Activated CD4-positive, alpha-beta T cell treated with anti-CD3 and anti-CD28 coated beads for 24 hours (primary cell): ENCODE data around the gene MTHFR.
A peak's percentile ranks its signal among the peaks of the same experiment; 100 is the strongest.
"Not testable (repeated sequence)": the region's sequence is repeated elsewhere in the genome, so short reads cannot be mapped to it uniquely, and the experiment has no call there.

Source experiments
- DNase-seq, 2 donors: peaks; one replicate each; pipeline ENCODE4 v3.0.0-alpha.2; 2020; ENCODE audit warnings: low read depth in 2 of 2

MTHFR gene

DNA sequence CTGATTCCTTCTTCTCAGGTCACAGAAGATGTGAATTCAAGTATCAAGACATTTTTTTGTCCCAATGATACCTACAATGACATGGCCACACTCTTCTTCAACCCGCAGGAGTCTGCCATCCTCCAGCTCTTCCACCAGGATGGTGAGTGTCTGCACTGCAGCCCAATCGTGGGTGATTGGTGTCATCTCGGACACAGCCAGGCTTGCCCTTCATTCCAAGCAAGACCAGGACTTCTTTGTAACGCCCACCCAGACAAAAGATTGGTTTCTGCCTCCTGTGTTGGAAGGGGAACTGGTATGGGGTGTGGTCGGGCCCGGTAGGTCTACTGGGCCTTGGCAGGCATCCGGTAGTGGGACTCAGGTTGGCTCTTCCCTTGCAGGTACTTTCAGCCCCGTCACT lies 27.7 kb upstream of the MTHFR start:
- DNase-seq = no peak

DNA sequence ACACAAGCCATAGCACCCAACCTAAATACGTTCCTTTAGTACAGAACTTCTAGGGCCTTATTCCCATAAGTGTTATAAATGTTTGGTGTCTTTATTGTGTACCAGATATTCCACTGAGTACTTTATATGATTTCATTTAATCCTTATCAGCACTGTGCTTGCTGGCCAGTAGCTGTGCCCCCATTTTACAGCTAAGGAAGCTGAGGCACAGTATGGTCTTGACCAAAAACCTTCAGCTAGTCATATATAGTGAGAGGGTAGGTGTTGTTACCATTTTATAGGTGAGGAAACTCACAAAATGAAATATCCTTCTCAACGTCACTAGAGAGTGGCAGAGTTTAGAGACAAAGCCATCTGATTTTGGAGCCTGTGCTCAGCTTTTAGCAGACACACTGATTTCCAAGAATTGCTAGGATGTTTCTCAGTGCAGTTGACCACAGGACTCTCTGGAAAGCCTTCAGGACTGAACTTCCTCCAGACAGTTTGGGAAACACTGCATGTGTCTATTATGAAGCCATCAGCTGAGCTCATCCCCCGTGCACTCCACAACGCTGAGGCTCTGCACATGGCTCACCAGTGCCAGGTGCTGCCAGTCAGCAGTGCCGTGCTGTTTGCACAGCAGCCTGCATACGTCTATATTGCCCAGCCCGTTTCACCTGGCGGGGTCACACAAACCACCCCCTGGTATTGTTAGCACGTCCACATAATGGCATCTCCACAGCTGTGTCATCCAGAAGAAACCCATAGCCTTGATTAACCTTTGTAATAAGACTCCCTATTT lies 26.4 kb upstream of the MTHFR start:
- no peak for DNase-seq

DNA sequence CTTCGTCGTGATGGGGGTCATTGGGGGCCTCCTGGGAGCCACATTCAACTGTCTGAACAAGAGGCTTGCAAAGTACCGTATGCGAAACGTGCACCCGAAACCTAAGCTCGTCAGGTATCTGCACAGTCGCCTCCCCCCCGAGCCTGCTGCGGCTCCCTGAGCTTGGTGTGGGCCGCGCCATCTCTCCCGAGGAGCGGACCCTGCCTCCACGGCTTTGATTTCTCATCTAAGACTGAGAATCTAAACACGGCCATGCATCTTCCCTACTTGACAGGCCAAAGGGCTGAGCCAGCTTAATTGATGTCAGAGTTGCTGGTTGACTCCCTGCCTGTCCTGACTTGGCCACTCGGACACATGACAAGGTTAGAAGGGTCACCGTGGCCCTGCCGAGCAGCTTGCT lies 22.7 kb upstream of the MTHFR start:
- no peak for DNase-seq

DNA sequence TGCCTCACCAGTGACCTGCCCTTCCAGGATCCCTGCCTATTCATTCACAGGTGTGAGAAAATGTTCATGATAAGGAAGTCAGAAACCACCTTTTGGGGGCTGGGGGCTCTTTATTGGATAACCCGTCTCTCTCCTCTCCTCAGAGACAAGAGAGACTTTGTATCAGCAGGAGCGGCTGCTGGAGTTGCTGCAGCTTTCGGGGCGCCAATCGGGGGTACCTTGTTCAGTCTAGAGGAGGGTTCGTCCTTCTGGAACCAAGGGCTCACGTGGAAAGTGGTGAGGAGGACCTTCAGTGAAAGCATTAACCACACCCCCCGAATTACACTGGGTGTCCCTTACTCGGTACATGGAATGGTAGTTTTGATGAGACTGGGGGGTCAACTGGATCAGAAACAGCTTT lies 21.2 kb upstream of the MTHFR start:
- DNase-seq = no peak

DNA sequence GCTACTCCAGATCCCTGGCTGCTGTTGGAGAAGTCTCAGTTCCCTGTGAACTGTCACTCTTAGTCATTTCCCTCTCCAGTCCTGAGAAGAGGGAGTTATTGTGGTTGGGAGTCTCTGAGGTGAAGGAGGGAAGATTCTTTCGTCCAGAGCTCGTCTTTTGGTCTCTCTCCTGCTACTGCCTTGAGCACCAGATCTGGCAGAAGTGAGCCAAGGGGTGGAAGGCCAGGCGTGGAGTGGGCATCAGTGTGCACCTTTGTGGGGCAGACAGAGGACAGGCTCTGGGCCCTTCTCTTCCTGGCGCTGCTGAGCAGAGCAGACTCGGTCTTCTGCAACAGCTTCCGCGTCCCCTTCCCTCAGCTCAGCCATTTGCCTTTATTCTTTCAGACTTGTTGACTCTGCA lies 19.4 kb upstream of the MTHFR start:
- DNase-seq = no peak

DNA sequence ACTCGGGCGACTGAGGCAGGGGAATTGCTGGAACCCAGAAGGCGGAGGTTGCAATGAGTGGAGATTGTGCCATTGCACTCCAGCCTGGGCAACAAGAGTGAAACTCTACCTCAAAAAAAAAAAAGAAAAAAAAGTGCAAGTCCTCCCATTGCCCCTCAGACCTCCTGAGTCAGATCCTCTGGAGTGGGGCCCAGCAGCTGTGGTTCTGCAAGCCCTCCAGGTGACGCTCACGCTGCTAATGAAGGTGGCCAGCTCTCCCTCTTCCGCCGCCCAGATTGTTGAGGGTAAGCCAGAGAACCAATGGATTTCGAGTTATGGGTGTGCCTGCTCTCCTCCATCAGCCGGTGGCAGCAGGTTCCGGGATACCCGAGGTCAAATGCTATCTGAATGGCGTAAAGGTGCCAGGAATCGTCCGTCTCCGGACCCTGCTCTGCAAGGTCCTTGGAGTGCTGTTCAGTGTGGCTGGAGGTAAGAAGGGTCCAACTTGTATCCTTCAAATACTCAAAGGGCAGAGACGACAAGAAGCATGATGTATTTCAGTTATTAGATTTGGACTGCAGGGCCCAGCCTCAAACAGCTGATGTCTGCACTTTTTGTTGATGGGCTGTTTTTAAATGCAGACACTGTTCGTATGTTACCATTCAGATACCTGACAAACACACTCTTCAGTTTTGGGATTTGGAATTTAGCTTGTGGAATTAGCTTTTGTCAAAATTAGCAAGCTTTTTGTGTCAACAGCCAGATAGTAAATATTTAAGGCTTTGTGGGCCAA lies 17.8 kb upstream of the MTHFR start:
- no peak for DNase-seq

DNA sequence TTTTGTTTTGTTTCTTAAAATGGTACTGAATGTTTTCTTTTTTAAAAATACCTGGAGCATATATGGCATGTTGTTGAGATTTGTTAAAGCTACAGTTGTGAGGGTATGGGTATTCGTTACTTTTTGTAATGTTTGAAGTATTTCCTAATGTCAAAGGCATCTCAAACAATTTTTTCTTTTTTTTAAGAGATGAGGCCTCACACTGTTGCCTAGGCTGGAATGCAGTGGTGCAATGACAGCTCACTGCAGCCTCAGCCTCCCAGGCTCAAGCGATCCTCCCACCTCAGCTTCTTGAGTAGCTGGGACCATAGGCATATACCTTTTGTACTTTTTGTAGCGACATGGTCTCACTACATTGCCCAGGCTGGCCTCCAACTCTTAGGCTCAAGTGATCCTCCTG lies 16.3 kb upstream of the MTHFR start:
- no peak for DNase-seq

DNA sequence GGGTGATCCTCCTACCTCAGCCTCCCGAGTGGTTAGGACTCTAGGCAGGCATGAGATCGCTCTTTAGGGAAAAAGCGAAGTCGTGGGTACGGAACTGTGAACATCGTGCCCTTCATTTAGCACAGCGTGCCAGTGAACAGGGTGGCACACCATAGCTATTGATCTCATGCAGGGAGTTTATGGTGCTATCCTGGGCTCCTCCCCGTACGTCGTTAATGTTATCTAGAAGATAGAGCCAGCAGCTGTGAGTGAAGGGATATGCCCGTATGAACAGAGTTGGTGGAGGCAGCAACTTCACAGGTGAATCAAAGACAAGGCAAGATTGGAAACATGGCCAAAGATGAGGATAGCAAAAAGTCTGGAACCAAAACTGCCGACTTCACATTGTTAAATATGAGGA lies 11.4 kb upstream of the MTHFR start:
- no peak for DNase-seq

DNA sequence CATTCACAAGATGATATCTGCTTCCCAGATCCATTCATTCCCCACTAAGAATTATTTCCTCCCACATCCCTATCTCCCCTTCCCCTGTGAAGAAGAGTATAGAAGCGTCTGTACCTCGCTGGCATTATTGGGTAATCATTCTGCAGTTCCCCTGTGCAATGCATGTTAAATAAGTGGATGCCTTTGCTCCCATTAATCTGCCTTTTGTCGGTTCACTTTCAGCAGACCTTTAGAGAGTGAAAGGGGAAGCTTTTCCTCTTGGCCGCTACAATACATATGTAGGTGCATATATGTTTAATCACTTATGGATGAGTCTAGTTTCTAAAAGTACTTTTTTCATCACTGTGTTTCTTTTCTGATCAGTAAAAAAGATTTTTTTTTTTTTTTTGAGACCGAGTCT lies 7.3 kb upstream of the MTHFR start:
- no peak for DNase-seq

DNA sequence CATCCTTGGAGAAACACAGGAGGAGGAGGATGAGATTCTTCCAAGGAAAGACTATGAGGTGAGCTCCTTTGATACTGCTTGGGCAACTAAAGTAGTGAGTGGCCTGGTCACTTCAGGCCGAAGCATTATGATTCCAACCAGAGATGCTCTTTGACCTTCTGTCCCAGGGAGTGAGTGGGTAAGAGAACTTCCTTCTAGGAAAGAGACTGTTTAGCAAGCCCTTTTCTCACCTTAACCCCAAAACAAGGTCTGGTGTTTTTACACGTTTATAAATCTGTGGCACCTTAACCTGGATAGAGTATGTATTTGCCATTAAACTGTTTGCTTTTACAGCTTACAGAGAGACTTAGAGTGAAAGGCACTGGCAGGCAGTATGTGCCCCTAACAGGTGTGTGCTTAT lies 1.4 kb upstream of the MTHFR start:
- no peak for DNase-seq

DNA sequence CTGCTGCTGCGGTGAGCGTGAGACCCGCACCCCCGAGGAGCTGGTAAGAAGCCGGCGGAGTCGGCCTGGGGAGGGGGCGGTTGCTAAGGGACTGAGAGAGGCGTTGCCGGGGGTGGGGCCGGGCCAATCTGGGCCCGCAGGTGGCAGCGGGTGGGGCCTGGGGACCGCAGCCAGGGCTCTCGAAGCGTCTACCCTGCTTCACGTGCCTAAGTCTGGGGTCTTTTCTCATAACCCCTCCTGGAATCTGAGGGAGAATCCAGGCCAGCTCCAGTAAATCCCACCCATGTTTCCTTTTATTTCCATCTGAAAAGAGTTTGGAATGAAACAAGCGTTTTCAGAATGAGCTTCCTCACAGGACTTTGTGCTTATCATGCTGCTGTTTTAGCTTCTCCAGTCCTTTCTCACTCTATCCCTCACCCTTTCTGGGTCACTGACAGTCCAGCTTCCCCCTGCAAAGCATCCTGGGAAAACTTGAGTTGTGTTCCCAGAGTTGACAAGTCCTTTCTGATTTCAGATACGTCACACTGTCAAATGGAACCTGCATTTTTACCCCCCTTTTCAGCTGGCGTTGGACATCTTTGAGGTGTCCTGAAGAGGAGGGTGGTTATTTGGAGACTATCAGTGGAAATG lies 658 bp upstream of the MTHFR start:
- DNase-seq = no peak

DNA sequence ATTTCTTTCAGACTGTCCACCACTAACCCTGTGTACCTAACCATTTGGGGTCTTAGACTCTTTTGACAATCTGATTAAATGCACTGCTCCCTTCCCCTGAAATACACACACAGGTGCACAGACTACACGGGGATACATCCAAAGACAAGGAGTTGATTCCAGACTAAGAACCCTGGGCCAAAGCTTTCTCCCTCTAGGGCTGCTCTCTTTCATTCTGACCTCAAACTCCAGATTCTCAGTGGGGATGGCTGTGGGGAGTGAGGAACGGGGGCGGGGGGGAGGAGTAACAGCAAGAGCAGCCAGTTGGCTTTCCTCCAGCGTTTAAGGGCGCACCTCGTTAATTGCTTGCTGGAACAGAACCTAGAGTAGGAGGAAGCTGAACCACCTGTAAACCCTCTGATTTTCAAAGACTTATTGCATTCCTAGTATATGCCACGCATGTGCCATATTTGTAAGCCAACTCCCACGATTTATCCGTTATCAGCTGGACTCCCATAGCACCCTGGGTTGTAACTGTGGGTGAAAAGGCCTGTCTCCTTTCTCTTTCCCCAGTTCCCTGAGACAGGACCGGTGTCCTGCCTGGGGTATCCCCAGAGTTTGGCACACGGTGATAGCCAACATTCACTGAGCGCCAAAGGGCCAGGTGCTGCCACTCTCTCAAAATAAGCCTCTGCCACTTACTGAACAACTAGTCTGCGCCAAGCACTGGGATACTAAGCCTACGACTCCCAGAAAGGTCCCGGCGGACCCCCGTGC lies 920 bp downstream of the MTHFR start:
- DNase-seq = peak in 1 of 2 donors; percentile 32

DNA sequence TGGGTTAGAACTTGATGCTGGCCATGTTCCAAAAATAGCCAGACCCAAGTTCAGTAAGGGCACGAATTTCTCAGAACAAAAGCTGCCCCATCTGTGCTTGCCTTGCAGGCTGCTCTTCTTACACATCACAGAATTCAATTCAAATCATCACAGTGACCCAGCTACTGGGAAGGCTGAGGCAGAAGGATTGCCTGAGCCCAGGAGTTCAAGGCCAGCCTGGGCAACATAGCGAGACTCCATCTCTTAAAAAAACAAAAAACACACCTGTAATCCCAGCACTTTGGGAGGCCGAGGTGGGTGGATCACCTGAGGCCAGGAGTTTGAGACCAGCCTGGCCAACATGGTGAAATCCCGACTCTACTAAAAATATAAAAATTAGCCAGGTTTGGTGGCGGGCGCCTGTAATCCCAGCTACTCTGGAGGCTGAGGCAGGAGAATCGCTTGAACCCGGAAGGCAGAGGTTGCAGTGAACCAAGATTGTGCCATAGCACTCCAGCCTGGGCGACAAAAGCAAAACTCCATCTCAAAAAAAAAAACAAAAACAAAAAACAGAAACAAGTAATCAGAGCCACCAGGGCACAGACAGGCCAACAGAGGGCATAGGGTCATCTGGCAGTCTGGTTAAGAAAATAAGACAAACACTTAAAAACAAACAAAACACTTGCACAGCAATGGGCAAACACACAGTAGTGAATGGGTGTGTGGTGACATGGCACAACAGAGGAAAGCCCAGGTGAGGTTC lies 1.7 kb downstream of the MTHFR start:
- DNase-seq = not testable (repeated sequence)

DNA sequence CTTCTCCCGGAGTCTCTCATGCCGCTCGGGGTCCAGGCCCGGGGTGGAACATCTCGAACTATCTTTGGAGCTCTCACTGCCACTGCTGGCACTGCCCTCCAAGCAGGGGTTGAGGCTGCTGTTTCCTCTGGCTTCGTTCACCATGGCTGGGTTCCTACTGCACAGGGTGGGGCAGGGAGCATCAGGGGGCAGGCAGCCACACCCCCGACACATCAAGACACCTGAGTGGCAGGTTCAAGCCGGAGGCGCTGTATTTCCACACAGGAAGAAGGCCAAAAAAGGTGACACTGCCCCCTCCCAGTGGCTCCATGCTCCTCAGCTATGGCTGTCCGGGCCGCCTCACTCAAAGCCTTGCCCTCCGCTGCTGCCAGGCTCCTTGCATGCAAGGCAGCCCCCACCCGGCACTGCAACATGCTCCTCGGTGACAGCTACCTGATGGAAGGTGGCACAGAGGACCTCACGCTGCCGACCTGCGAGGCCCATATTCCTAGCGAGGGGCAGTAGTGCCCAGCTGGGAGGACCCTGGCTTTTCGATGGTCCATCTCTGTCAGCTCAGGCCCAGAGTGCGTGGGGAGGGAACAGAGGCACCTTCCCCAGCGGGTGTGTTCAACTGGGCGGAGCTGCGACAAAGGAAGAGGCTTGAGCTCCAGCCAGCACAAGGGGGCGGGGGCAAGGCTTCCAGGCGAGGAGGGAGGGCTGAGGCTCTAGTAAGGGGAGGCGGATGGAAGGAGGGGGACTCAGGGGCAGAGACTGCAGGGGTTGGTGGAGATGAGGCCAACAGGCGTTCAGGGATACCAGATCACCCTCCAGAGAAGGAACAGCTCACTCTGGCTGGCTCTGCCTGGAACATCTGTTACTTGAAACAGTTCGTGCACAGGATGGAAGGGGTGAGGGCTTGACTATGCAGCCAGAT lies 2.5 kb downstream of the MTHFR start:
- DNase-seq = peak; percentile 60 to 66

DNA sequence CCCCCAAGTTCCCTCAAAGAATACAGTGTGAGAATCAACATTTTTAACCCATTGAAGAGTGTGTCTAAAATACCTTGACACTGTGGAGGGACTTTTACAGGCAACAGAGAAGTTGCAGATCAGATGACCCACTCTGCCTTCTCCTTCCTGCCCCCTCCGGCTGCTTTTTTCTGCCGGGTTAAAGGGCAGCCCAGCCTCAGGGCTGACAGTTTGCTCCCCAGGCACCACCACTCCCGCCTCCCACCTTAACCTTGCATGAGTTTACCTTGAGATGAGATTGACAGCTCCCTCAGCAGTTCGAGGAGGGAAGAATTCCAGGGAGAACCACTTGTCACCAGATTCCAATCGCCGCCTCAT lies 3.2 kb downstream of the MTHFR start:
- no peak for DNase-seq

DNA sequence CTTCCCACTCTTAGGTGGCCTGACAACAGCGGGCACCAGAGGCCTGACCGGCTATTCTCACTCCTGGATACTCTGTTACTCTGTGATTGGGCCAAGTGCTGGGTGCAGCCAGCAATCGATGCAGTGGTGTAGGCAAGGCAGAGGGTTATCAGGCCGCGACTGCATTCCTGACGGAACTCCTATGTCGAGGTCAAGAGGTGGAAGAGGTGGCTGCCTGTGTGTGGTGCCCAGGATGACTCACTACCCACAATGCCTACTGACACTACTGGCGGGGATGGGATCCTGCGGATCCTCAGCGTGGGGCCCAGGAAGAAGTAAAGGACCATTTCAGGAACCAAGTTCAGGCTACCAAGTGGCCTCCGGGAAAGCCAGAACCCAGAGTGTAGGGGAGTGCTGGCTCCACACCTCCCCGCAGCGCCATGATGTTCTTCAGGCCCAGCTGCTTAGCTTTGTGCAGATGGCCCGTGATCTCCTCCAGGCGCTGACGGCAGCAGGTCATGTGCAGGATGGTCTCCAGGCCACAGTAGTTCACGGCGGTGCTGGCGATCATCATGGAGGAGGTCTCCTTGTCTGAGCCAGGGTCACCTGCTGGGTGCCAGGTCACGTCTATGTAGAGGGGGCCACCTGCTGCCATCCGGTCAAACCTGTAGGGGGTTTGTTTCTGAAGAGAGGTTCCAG lies 4.9 kb downstream of the MTHFR start:
- DNase-seq = no peak

DNA sequence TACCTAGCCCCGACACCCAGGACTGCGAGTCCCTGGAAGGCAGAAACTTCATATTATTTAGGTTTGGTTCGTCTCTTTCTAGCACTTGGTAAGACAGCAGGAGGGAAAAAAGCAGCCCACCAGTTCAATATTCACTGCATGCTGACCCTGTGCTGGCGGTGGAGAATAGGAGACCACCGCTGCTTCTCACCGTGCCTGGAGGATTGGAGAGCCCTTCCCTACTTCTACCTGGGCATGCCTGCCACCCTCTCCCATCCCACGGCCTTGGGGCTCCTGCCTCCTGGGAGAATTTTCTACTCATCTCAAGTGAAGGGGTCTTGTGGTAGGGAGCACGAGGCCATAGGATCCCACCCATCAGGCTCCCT lies 5.4 kb downstream of the MTHFR start:
- no peak for DNase-seq

DNA sequence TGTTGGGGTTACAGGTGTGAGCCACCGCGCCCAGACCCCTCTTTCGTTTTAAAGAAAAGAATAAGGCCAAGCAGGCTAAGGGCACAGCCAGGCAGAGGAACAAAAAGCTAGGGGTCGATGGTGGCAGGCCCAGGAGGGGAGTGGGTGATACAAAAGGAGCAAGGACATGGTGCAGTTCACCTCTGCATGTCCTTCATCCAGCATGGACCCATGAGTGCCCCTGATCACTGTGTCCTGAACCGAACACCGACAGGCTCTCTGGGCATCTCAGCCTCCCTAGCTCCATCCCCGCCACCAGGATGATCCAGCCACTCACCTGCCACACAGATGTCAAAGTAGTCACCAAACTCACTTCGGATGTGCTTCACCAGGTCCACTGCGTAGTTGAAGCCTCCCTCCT lies 5.9 kb downstream of the MTHFR start:
- no peak for DNase-seq

DNA sequence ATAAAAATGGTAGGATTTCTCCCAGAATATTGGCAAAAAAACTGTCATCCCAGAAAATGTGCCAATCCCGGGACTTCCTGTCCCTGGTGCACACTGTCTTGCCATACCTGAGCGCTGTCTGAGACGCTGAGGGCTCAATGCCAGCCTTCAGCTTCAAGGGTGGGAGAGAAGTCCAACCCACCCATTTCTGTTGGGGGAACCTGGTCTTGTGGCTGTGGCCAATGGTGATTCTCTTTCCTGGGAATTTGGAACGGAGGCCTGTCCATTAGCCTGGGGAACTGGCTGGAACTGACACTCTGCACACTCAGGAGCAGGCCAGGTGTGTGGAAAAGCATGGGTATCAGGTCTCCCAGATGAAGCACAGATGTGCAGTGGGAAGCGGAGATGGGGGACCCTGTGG lies 6.7 kb downstream of the MTHFR start:
- DNase-seq = no peak
